HAP-1 (cell line): ENCODE results near the gene GOLGA2.
A peak's percentile ranks its signal among the peaks of the same experiment; 100 is the strongest.

Experiments
- DNase-seq, 2 experiments: peaks; one replicate each; pipeline ENCODE4 v3.0.0-alpha.2; 2016 to 2020; ENCODE audit warnings: low spot score in 2 of 2
- H3K27me3 ChIP-seq: fragments of 250-450 bp; sonication (Bioruptor Pico); 2 replicates; pipeline ENCODE4 v1.5.1; 2020; ENCODE audit warnings: low read depth, mild to moderate bottlenecking, moderate library complexity
- H3K36me3 ChIP-seq: fragments of 250-450 bp; sonication (Bioruptor Pico); replicated peaks from 2 replicates; pipeline ENCODE4 v1.5.1; 2020; ENCODE audit warnings: mild to moderate bottlenecking
- H3K4me1 ChIP-seq: fragments of 250-450 bp; sonication (Bioruptor Pico); 2 replicates; pipeline ENCODE4 v1.5.1; 2020; ENCODE audit warnings: mild to moderate bottlenecking
- H3K4me3 ChIP-seq: fragments of 250-450 bp; sonication (Bioruptor Pico); 2 replicates; pipeline ENCODE4 v1.5.1; 2020; ENCODE audit warnings: mild to moderate bottlenecking, moderate library complexity
- H3K9me3 ChIP-seq: fragments of 250-450 bp; sonication (Bioruptor Pico); 2 replicates; pipeline ENCODE4 v1.5.1; 2020; ENCODE audit warnings: mild to moderate bottlenecking, moderate library complexity
- in situ Hi-C: fragments of 300-500 bp; cut with MboI; formaldehyde crosslinking; loops from 3 replicates; pipeline ENCODE4 v1.14.3; 2020; ENCODE audit warnings: low sequenced_read_pairs, inconsistent platforms, mixed read lengths

The GOLGA2 gene

DNA sequence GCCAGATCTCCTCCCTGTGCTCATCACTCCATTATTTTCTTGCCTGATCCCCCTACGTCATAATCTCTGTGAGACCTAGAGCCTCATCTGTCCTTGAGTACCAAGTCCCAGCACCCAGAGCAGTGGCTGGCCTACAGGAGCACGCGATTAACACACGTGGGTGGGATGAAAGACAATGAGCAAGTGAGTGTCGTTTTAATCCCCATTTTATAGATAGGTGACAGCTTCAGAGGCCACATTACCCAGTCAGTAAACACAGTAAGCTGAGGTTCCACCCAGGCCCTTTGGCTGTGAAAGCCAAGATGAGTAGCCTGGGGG, 29.1 kb upstream of the GOLGA2 start:
- Histone ChIP-seq H3K4me1 (peaks cover 5% of the 10 kb centered on the region), H3K4me3 (no peak overlapping the region), H3K36me3 (peaks cover 12% of the 10 kb centered on the region), H3K27me3 (no peaks in the 10 kb centered on the region), H3K9me3 (no peaks in the 10 kb centered on the region)
- in situ Hi-C loops, result no loop called here
- DNase-seq, result peak; percentile 38 to 60

DNA sequence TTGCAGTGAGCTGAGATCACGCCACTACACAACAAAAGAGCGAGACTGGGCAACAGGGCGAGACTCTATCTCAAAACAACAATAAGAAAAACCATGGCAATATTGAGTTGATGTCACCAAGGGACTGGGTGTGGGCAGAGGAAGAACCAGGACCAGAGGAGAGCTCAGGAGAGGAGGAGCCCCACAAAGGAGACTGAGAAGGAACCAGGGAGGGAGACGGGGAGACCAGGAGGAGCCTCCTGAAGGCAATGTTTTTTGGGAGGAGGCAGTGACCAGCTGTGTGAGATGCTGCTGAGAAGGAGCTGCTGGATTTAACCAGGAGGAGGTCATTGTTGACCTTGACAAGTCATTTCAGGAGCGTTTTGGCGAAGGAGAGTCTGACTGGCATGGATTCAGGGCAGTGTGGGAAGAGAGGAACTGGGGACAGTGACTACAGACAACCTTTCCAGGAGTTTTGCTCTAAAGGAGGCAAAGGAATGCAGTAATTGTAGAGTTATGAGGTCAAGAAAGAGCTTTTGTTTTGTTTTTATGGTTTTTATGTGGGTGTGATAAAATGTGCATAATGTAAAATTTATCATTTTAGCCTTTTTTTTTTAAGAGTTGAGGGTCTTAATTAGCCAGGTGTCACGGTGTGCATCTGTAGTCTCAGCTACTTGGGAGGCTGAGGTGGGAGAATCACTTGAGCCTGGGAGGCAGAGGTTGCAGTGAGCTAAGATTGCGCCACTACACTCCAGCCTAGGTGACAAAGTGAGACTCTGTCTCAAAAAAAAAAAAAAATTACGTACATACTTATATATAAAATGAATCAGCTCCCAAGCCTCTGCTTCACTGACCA, 28.5 kb upstream of the GOLGA2 start:
- Histone ChIP-seq H3K4me3 (no peak overlapping the region), H3K36me3 (peaks cover 6% of the 10 kb centered on the region), H3K4me1 (peaks cover 5% of the 10 kb centered on the region), H3K27me3 (no peaks in the 10 kb centered on the region), H3K9me3 (no peaks in the 10 kb centered on the region)
- in situ Hi-C loops, result no loop called here
- no peak for DNase-seq

DNA sequence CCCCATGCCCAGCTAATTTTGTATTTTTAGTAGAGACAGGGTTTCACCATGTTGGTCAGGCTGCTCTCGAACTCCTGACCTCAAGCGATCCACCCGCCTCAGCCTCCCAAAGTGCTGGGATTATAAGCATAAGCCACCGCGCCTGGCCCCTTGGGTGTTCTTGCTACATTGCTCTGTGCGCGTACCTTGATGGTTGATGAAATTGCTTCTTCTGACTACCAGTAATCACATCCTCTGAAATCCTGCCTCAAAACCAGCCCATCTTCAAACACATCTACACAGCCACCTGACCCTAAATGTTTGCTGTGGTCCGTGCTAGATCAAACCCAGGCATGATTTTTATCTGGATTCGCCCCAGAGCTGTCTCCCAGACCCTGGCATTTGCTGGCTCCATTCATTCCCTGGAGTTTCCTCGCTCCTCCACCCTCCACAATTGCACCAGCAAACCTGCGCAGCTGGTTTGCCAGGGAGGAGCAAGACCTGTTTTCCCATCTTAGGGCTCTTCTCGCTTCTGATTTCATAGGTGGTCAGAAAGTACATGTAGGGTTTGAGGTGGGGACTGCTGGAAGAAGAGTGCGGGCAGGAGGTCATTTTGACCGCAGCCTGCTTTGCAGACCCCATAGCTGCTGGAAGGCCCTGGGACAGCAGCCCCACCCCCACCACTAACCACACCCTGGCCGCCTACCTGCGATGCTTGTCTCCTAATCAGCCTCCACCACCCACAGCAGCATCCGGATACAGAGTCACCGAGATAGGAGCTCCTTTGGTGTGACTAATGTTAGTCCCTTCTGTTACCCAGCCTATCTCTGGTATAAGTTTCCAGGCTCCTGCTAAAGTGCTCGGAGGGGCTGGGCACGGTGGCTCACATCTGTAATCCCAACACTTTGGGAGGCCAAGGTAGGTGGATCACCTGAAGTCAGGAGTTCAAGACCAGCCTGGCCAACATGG, 23.0 kb upstream of the GOLGA2 start:
- H3K4me1 ChIP-seq, result no peaks in the 10 kb centered on the region
- no peak overlapping the region for H3K4me3 ChIP-seq
- DNase-seq, result no peak
- in situ Hi-C loops, result no loop called here
- no peaks in the 10 kb centered on the region for H3K27me3 ChIP-seq
- no peaks in the 10 kb centered on the region for H3K36me3 ChIP-seq
- H3K9me3 ChIP-seq, result no peaks in the 10 kb centered on the region

DNA sequence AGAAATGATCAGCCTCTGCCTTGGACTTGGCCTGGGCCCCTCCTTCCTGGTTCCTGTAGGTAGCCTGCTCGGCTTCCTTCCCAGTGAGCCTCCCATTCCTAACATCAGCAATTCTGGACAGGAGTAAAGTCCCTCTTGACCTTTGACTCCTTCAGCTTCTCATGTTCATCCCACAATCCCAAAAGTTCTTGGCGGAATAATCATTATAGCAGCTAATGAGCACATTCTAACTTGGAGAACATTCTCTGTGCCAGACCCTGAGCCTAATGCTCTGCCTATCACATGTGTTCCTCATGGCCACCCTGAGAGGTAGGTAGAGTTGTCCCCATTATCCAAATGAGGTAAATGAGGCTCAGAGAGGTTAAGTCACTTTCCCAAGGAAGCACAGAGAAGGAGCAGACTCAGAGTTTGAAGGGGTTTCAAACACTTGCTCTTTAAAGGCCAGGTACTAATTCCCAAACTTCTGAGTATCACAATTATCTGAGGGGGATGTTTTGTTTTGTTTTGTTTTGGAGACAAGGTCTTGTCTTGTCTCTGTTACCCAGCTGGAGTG, 21.5 kb upstream of the GOLGA2 start:
- no peaks in the 10 kb centered on the region for H3K9me3 ChIP-seq
- H3K4me3 ChIP-seq, result no peak overlapping the region
- DNase-seq, result no peak
- H3K27me3 ChIP-seq, result no peaks in the 10 kb centered on the region
- in situ Hi-C loops, result no loop called here
- no peaks in the 10 kb centered on the region for H3K36me3 ChIP-seq
- H3K4me1 ChIP-seq, result no peaks in the 10 kb centered on the region

DNA sequence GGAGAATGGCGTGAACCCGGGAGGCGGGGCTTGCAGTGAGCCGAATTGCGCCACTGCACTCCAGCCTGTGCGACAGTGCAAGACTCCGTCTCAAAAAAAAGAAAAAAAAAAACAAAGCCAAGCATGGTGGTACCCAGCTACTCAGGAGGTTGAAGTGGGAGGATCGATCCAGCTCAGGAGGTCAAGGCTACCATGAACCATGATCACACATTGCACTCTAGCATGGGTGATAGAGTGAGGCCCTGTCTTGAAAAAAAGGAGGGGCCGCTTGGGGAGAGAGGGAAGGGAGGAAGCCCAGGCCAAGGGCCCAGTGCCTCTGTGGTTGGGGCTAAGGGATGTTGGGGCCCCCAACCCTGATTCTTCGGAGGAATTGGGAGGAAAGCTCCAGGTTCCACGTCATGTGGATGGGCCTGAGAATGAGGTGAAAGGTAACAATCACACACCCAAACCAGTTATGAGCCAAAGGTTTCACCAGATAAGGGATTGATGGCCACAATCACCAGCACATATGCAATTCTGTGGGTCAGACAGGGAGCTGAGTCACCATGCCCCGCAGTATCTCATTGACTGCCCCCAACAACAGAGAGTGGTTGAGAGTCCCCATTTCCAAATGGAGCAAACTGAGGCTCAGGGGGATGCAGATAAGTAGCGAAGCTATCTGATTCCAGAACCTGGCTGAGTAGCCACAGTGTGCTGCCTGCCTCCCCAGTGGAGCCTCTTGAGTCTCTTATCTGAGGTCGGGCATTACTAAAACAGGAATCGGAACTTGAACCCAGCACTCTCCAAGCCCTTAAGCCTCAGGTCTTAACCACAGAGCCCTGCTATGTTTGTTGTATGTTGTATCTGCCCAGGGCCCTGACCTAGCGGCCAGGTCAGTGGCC, 20.8 kb upstream of the GOLGA2 start:
- no peaks in the 10 kb centered on the region for H3K9me3 ChIP-seq
- in situ Hi-C loops, result no loop called here
- no peak overlapping the region for H3K4me3 ChIP-seq
- no peak for DNase-seq
- H3K27me3 ChIP-seq, result no peaks in the 10 kb centered on the region
- H3K4me1 ChIP-seq, result no peaks in the 10 kb centered on the region
- H3K36me3 ChIP-seq, result no peaks in the 10 kb centered on the region

- no peak overlapping the region for H3K4me3 ChIP-seq
- H3K36me3 ChIP-seq, result no peaks in the 10 kb centered on the region
- in situ Hi-C loops, result no loop called here
- no peaks in the 10 kb centered on the region for H3K9me3 ChIP-seq
- H3K4me1 ChIP-seq, result no peaks in the 10 kb centered on the region
- no peak for DNase-seq
- no peaks in the 10 kb centered on the region for H3K27me3 ChIP-seq
Measured at GRCh38 chr9:128294142-128294541, 18.3 kb upstream of the GOLGA2 start.

GRCh38 chr9:128293091-128293490, 17.3 kb upstream of the GOLGA2 start:
- no peak for DNase-seq
- Histone ChIP-seq H3K36me3 (0 out of 2 replicates have a peak, but pooled peaks cover 5% of the 10 kb centered on the region), H3K9me3 (no peaks in the 10 kb centered on the region), H3K4me3 (no peak overlapping the region), H3K27me3 (no peaks in the 10 kb centered on the region), H3K4me1 (no peaks in the 10 kb centered on the region)
- in situ Hi-C loops, result no loop called here

DNA sequence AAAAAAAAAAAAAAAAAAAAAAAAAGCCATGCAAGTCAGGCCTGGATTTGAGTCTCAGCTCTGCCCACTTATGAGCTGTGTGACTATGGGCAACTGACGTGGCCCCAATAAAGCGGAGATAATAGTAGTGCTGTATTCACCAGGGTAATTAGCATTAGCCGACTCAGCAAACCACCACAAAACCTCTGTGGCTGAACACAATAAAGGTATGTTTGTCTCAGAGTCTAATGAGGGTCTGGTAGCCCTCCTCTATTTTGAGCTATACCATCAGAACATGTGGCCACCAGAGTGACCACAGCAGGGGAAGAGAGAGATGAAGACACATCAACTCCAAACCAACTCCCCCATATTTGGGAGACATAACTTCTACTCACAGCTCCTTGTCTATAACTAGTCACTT, 16.2 kb upstream of the GOLGA2 start:
- in situ Hi-C loops, result no loop called here
- H3K27me3 ChIP-seq, result no peaks in the 10 kb centered on the region
- no peaks in the 10 kb centered on the region for H3K4me1 ChIP-seq
- no peak for DNase-seq
- 0 out of 2 replicates have a peak, but pooled peaks cover 5% of the 10 kb centered on the region for H3K36me3 ChIP-seq
- H3K9me3 ChIP-seq, result no peaks in the 10 kb centered on the region
- no peak overlapping the region for H3K4me3 ChIP-seq

DNA sequence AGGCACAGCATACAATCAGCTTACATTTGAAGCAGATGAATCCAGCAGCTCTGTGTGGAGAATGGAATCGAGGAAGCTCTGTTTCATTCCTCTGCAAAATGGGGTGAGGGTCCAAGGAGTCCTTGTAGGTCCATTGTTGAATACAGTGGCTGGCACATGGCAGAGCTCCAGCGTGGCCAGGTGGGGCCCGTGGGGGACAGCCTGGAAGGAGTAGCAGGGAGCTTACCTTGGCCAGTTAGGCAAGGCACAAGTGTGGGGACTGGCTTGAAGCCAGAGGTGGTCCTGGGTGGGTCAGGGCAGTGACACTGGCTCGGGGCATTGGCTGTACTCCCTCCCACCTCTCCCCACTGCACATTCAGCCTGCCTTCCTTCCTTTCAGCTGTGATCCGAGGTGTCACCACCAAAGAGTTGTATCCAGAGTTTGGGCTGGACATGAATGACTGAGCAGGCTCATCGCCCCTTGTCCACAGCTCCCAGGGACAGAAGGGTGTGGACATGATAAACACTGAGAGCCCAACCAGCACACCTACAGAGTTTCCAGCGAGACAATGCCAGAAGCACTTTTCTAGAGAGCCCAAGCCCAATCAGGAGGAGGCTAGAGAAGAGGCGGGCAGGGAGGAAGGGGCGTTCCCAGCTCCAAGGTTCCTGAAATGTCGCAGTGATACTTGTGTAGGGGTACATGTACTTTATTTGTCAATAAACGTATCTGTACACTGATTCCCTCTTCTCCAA, 12.6 kb upstream of the GOLGA2 start:
- Histone ChIP-seq H3K4me1 (no peaks in the 10 kb centered on the region), H3K9me3 (no peaks in the 10 kb centered on the region), H3K36me3 (peaks cover 9% of the 10 kb centered on the region; the same call in 1 of the 2 replicates), H3K27me3 (no peaks in the 10 kb centered on the region), H3K4me3 (no peak overlapping the region)
- in situ Hi-C loops, result no loop called here
- no peak for DNase-seq

DNA sequence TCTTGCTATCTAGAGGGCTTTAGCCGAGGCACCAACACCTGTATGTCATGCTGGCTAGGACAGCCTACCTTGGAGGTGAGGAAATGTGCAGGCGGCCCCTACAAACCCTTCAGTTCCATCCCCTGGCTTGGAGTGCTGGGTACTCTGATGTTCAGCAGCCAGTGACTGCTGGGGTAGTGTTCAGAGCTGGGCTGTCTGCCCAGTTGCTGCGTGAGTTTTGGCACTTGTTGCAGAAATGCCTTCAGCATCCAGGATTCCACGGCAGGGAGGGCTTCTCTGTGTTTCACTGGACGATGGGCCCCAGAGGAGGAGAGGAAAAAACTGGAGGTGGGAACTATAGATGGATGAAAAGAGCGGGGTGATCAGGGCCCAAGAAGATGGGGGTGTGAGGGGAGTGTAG, 10.6 kb upstream of the GOLGA2 start:
- Histone ChIP-seq H3K4me3 (no peak overlapping the region), H3K9me3 (no peaks in the 10 kb centered on the region), H3K27me3 (no peaks in the 10 kb centered on the region), H3K4me1 (no peaks in the 10 kb centered on the region), H3K36me3 (peaks cover 9% of the 10 kb centered on the region; the same call in 1 of the 2 replicates)
- in situ Hi-C loops, result no loop called here
- DNase-seq, result no peak

GRCh38 chr9:128285033-128285784, 9.4 kb upstream of the GOLGA2 start:
- in situ Hi-C loops, result no loop called here
- Histone ChIP-seq H3K4me1 (no peaks in the 10 kb centered on the region), H3K36me3 (peaks cover 9% of the 10 kb centered on the region; the same call in 1 of the 2 replicates), H3K4me3 (no peak overlapping the region), H3K9me3 (no peaks in the 10 kb centered on the region), H3K27me3 (no peaks in the 10 kb centered on the region)
- DNase-seq, result no peak

DNA sequence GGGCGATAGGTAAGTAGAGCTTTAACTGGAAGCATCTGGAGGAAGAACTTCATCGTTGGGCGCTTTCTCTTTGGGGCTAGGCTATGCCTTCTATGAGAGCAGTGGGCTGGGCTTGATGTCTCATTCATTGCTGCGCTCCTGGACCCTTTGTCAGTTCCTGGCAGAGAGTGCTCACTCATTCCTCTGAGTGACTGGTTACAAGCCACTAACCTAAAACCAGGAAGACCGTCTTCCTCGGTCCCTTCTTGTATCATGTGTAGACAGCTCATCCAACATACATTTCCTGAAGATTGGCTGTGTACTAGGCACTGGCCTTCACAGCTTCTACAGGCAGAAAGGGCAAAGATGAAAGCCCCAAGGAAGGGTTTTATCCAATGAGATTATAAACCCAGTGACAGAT, 6.7 kb upstream of the GOLGA2 start:
- H3K9me3 ChIP-seq, result no peaks in the 10 kb centered on the region
- H3K4me1 ChIP-seq, result no peaks in the 10 kb centered on the region
- peaks cover 4% of the 10 kb centered on the region; the same call in 1 of the 2 replicates for H3K36me3 ChIP-seq
- H3K27me3 ChIP-seq, result no peaks in the 10 kb centered on the region
- DNase-seq, result no peak
- no peak overlapping the region for H3K4me3 ChIP-seq
- in situ Hi-C loops, result no loop called here
